Upper lobe of right lung (tissue), 1 donor: ENCODE results near the gene FZD10. TPM values are rescaled to one million over a fixed set of nuclear protein-coding genes. Genes with fewer than 3 reads are reported as not detected.

Source experiments
- ATAC-seq: fragments of 200-7000 bp; cut with Tn5 transposase; one replicate; pipeline ENCODE4 v1.9.1; 2020; ENCODE audit warnings: mild to moderate bottlenecking, moderate library complexity
- DNase-seq: peaks from one replicate; pipeline ENCODE4 v3.0.0-alpha.2; 2020
- H3K27ac ChIP-seq: fragments of 200-600 bp; one replicate; pipeline ENCODE4 v1.8.0; 2022
- H3K27me3 ChIP-seq: fragments of 200-600 bp; one replicate; pipeline ENCODE4 v1.8.0; 2022; ENCODE audit warnings: mild to moderate bottlenecking
- H3K36me3 ChIP-seq: fragments of 200-600 bp; one replicate; pipeline ENCODE4 v1.8.0; 2022
- H3K4me1 ChIP-seq: fragments of 200-600 bp; one replicate; pipeline ENCODE4 v1.8.0; 2022
- H3K4me3 ChIP-seq: fragments of 200-600 bp; one replicate; pipeline ENCODE4 v1.8.0; 2022; ENCODE audit warnings: mild to moderate bottlenecking
- H3K9me3 ChIP-seq: fragments of 200-600 bp; one replicate; pipeline ENCODE4 v1.8.0; 2022
- intact Hi-C: fragments of 100-400 bp; cut with DNase I; formaldehyde crosslinking; loops from one replicate; pipeline ENCODE4 v1.11.0; 2022
- total RNA-seq: library from RNA; stranded (reverse); fragmentation: NEBNext Ultra II Directional; extraction: Animal tissue kit (Norgen Biotek cat#: 25700); gene quantifications from one replicate; pipeline ENCODE4 v1.2.1, GENCODE V29; 2021
- TF ChIP-seq, protein P1 (sequence below): fragments of 200-600 bp; IDR thresholded peaks from one replicate; pipeline ENCODE4 v1.8.0; 2022; ENCODE audit warnings: antibody characterized with exemption
- donor health status: DM: no; HTN: yes; CAD: no; lungs with severe emphysema.

The FZD10 gene
- total RNA-seq, 1 donor from 2014 or later, result 0.84 TPM

GRCh38 chr12:130185455-130186391 is 23.5 kb downstream of the FZD10 start:
- H3K4me3 ChIP-seq, result no peak overlapping the region
- H3K4me1 ChIP-seq, result no peaks in the 10 kb centered on the region
- ATAC-seq (no peak), DNase-seq (no peak)
- no peaks in the 10 kb centered on the region for H3K36me3 ChIP-seq
- no peaks in the 10 kb centered on the region for H3K27me3 ChIP-seq
- TF ChIP-seq, protein P1, sequence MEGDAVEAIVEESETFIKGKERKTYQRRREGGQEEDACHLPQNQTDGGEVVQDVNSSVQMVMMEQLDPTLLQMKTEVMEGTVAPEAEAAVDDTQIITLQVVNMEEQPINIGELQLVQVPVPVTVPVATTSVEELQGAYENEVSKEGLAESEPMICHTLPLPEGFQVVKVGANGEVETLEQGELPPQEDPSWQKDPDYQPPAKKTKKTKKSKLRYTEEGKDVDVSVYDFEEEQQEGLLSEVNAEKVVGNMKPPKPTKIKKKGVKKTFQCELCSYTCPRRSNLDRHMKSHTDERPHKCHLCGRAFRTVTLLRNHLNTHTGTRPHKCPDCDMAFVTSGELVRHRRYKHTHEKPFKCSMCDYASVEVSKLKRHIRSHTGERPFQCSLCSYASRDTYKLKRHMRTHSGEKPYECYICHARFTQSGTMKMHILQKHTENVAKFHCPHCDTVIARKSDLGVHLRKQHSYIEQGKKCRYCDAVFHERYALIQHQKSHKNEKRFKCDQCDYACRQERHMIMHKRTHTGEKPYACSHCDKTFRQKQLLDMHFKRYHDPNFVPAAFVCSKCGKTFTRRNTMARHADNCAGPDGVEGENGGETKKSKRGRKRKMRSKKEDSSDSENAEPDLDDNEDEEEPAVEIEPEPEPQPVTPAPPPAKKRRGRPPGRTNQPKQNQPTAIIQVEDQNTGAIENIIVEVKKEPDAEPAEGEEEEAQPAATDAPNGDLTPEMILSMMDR, result no peak
- intact Hi-C loops, result no loop called here
- H3K9me3 ChIP-seq, result peaks cover 3% of the 10 kb centered on the region
- H3K27ac ChIP-seq, result no peak overlapping the region

- ATAC-seq (no peak), DNase-seq (no peak)
- no peaks in the 10 kb centered on the region for H3K36me3 ChIP-seq
- H3K27me3 ChIP-seq, result no peaks in the 10 kb centered on the region
- no peak overlapping the region for H3K27ac ChIP-seq
- H3K9me3 ChIP-seq, result peaks cover under 1% of the 10 kb centered on the region
- intact Hi-C loops, result no loop called here
- no peak overlapping the region for H3K4me3 ChIP-seq
- TF ChIP-seq, protein P1, result no peak
- H3K4me1 ChIP-seq, result no peaks in the 10 kb centered on the region
Observed at GRCh38 chr12:130186651-130187268, 24.5 kb downstream of the FZD10 start.

- TF ChIP-seq, protein P1, result no peak
- ATAC-seq, result no peak
- H3K27me3 ChIP-seq, result no peaks in the 10 kb centered on the region
- no peak for DNase-seq
- H3K4me1 ChIP-seq, result no peaks in the 10 kb centered on the region
- no peak overlapping the region for H3K4me3 ChIP-seq
- intact Hi-C loops, result no loop called here
- no peaks in the 10 kb centered on the region for H3K9me3 ChIP-seq
- H3K36me3 ChIP-seq, result no peaks in the 10 kb centered on the region
- no peak overlapping the region for H3K27ac ChIP-seq
Observed at GRCh38 chr12:130192642-130193345, 30.5 kb downstream of the FZD10 start.

DNA sequence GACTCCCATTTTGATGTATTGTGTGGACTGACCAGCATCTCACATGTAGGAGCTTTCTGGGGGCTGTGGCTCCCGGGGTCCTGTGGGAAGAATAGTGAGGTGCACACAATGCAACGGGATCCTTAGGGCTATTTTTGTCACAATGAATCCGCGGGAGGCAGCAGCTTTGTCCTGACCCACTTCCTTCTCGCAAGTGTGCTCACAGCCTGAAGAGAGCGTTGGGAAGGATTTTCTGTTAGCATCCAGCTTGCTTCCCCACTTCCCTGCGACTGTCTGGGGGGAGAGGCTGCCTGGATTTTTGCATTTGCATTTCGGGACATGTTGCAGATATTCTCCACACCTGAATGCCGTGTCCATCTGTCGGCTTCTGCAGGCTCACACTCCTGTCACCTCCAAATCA is 31.9 kb downstream of the FZD10 start:
- TF ChIP-seq, protein P1, result no peak
- intact Hi-C loops, result no loop called here
- Histone ChIP-seq H3K27ac (no peak overlapping the region), H3K4me3 (no peak overlapping the region), H3K4me1 (no peaks in the 10 kb centered on the region), H3K36me3 (no peaks in the 10 kb centered on the region), H3K27me3 (peaks cover 1% of the 10 kb centered on the region), H3K9me3 (no peaks in the 10 kb centered on the region)
- DNase-seq (no peak), ATAC-seq (no peak)

GRCh38 chr12:130195369-130195768 is 33.1 kb downstream of the FZD10 start:
- Histone ChIP-seq H3K27me3 (peaks cover 6% of the 10 kb centered on the region), H3K36me3 (no peaks in the 10 kb centered on the region), H3K27ac (no peak overlapping the region), H3K9me3 (no peaks in the 10 kb centered on the region), H3K4me1 (no peaks in the 10 kb centered on the region), H3K4me3 (no peak overlapping the region)
- ATAC-seq (no peak), DNase-seq (no peak)
- intact Hi-C loops, result no loop called here
- TF ChIP-seq, protein P1, result no peak
